Activated effector memory CD4-positive, alpha-beta T cell treated with Interleukin-2 at 50 U/mL for 16 hours (primary cell): ENCODE results near the gene TRAK1.

Source experiments
- DNase-seq: peaks from one replicate; pipeline ENCODE4 v3.0.0-alpha.2; 2020

TRAK1 gene

GRCh38 chr3:42128526-42128925 lies 37.4 kb downstream of the TRAK1 start:
- no peak for DNase-seq

DNA sequence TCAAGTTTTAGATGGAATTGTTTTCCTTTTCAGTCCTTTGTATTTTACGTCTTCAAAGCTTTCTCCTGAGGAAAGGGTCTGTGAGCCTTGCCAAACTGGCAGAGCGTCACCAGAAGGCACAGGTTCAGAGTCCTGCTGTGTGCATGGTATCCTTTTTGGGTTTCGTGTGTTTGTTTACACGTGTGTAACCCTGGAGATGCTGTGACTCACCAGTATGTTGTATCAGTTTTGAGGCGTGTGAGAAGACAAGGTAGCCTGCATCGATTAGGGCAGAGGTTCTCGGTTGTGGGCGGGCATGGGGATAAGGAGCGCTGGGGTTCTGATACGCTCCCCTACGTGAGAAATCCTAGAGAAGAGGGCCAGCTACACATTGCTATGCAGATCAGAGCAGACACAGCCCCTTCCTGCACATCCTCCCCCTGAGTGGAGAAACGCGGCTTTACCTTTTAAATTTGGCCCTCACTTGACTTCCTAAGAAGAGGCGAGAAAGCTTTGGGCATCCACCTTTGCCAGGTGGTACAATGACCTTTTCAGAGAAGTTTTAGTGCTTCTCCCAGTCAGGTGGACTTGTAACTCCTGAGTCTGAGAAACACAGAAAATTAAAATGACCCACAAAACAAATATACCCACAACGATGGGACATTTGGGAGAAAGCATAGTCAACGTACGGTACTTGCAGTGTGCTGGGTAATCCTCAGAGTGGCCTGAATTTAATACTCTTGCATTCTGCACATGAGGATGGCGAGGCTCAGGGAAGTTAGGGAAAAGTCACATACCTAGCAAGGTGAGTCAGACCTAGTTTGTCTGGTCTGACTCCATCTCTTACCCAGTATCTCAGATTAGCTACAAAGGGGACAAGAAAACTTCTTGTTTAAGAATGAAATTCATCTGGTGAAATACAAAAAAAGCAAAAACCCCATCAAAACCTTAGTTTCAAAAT lies 38.1 kb downstream of the TRAK1 start:
- DNase-seq = no peak

DNA sequence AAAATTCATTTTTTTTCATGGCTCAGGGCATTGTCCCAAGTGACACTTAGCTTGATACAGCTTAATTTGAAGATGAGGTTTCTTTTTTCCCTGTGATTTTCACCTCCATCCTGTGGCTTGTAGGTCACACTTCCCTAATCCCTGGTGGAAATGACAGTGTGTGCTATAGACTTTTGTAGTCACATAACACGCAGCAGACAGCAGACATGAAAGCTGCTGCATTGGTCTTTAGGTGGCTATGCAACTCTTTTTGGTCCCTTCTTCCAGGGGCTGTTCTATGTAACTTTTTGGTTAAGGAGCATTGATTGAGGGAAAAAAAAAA lies 38.8 kb downstream of the TRAK1 start:
- no peak for DNase-seq

- no peak for DNase-seq
Observed at GRCh38 chr3:42130329-42131070, 39.3 kb downstream of the TRAK1 start.

- DNase-seq = no peak
Observed at GRCh38 chr3:42133500-42134298, 42.5 kb downstream of the TRAK1 start.

DNA sequence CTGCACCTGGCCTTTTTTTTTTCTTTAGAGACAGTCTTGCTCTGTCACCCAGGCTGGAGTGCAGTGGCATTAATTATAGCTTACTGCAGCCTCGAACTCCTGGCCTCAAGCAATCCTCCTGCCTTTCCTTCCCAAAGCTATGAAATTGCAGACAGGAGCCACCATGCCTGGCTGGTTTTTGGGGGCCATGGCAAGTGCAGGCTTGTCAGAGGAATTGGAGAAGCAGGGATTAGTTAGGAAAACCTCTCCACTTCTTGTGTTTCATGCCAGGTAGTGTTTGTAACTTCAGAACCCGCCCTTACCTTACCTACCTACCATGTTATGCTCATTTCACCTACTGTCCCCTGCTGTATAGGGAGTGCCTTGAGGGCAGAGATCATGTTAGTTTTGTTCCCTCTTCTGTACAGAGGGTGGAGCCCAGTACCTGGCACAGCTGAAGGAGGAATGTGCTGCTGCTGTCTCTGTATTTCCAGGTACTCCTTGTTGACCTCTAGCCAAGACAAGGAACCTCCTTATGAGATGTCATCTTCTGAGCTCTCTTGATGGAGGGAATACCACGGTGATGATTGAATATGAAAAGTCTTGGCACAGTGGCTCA lies 43.8 kb downstream of the TRAK1 start:
- no peak for DNase-seq

GRCh38 chr3:42139621-42140453 lies 48.7 kb downstream of the TRAK1 start:
- no peak for DNase-seq

DNA sequence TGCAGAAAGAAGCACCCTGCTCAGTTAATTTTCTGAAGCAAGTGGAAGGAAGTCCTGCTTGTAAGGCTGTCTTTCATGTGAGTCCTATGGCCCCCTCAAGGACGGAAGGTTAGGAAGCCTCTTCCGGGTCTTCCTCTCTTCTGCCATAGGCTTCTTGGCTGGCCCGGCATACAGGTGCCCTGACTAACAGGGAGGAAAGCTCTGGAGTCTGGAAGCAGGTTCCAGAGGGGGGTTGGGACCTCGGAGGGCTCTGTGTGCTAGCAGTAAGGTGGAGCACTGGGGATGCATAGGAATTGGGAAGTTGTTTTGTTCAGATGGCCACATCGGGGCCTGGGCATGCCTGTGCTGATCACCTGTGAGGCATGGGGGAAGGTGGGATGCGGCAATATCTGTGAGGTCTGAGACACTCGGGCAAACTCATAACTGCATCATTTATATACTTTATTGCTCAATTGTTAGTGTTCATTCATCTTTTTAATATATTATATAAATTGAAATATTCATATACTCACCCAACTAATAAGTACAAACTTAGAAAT lies 49.6 kb downstream of the TRAK1 start:
- DNase-seq = no peak

GRCh38 chr3:42143440-42143839 lies 52.3 kb downstream of the TRAK1 start:
- no peak for DNase-seq

DNA sequence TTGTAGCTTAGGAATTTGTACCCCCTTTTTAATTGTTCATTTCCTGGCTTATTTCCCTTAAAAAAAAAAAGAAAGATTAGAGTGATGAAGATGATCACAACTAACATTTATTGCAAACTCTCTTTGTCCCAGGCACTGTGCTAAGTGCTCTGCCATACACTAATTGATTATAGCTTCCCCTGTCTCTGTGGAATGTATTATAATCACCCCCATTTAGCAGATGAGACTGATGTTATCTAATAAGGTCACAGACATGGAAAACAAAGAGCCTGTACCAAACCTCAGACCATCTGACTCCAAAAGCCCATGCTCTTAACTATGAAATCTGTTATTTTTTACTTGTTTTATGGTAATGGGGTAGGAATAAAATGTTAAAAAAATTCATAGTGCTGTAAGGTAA lies 53.1 kb downstream of the TRAK1 start:
- no peak for DNase-seq

- no peak for DNase-seq
Observed at GRCh38 chr3:42148086-42148848, 57.1 kb downstream of the TRAK1 start.

DNA sequence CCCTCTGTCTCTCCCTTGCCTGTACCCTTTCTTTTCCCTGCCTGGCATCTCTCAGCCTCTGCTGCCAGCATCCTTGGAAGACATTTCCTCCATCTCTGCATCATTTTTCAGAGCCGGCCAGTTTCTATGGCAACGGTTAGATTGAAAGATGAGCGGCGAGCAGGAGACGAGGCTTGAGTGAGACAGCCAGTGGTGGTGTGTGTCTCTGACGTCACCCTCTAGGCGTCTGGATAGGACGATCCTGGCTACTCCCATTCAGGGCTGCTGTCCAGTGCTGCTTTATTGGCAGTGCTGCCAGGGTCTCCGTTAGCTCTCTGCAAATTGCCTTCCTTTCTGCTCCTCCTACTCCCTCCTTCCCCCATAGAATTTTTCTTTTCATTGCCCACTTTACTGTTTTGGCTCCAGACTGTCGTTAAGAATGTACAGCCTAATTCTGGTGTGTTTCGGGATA lies 57.9 kb downstream of the TRAK1 start:
- no peak for DNase-seq

DNA sequence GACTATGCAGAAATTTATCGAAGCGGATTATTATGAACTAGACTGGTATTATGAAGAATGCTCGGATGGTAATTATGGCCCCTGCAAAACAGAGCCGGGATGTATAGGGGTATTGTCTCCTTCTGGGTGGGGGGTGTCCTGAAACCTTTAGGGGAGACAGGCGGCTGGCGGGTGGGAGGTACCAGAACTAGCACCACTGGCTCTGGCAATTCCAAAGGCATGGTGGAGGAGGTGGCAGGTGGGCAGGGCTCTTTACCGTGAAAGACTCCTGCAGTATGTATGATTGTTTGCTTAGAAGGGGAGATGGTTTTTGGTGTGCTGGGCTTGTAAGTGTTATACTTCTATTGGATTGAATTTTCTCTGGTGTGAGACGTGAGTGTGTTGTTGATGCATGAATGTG lies 58.4 kb downstream of the TRAK1 start:
- DNase-seq = no peak

DNA sequence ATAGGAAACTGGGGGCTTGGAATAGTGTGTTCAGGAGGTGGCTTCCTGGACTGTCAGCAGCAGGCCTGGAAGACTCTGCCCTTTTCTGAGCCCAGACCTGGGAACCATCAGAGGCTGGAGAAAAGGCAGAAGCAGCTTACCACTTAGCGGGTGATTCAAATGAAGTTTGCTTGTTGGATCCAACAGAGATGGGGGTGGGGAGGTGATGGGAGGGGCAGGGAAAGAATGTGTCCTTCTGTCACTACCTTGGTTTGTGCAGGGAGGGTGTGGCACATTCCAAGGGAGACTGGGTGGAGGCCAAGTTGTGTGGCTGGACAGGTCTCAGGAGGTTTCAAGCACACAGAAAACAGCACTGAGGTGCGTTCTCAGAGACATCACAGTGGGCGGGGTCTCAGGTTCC lies 58.8 kb downstream of the TRAK1 start:
- DNase-seq = no peak

DNA sequence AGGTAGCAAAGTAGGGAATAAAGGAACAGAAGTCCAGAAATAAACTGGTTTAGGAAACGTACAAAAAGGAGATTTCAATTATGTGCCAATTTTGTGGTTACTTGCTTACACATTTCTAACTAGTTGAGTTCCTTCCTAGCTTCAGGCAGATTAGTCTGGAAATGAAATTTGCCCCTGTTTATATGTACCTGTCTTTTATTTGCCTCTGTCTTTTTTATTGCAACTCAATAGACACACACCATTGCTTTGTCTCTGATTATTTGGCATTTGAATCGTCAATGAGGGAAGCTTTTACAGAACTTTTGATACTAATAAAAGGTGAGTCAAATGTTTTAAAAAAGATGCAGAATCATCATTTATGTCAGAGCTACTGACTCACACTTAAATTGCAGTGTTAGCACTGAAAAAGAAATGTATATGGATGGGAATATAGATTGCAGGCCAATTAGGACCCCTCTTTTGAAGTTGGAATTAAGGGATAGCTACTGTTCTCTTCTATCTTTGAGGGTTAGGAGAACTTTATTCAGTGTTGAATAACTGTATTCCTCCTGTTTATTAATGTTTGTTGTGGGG lies 60.5 kb downstream of the TRAK1 start:
- no peak for DNase-seq

GRCh38 chr3:42152193-42152592 lies 61.0 kb downstream of the TRAK1 start:
- DNase-seq = no peak

DNA sequence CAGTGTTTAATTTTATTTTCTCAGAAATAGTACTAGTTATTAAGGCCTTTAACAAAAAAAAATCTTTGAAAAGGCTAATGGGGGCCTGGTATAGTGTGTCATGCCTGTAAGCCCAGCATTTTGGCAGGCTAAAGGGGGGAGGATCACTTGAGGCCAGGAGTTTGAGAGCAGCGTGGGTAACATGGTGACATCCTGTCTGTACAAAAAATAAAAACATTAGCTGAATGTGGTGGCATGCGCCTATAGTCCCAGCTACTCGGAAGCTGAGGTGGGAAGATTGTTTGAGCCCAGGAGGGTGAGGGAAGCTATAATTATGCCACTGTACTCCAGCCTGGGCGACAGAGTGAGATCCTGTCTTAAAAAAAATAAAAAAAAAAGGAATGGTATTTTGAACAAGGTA lies 61.9 kb downstream of the TRAK1 start:
- DNase-seq = no peak

DNA sequence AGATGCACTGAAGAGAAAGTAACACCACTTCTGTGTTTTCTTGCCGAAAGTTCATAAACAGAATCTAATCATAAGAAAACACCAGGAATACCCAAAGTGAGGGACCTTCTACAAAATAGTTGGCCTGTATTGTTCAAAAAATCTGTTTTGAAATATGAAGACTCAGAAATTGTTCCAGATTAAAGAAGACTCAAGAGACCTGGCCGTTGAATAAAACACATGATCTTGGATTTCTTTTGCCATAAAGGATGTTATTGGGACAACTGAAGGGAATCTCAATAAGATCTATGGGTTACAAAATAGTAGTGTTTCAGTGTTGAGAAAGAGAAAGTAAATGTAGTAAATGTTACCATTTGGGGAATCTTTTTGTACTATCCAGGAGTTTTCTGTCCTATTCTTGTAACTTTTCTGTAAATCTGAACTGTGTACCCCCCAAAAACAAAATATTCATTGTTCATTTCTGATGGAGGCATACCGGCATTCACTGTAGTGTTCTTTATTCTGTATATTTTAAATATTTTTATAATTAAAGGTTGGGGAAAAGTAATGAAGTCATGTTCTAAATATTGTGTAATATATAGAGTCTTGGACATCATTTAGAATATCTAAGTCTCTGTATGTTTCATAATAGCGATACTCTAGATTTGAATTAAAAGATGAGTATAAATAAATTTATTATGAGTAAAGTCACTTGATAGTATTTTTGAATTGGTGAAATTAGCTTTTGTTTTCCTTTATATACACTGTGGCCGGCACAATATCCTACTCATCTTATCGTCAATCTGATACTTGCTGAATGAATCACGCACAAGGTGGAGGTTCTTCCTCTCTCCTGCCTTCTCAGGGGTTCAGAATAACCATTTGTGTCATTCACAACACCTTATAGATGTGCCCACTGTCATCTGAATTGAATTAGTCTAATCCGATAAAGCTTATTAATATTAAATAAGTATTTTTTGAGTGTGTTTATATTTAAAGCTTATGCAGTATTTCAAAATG lies 66.7 kb downstream of the TRAK1 start:
- no peak for DNase-seq

GRCh38 chr3:42159147-42159546 lies 68.0 kb downstream of the TRAK1 start:
- no peak for DNase-seq
